ENCODE results near the gene PACS1.

- TF ChIP-seq CTCF (IDR thresholded peaks at IDR 0.05) (no peak), EZH2 (IDR thresholded peaks at IDR 0.05; ENCODE audit: borderline replicate concordance, insufficient read depth, low read depth, low read length, poor library complexity, severe bottlenecking) (no peak)
Measured at GRCh38 chr11:66139817-66140404, 69.8 kb downstream of the PACS1 start.
